Measurements from ENCODE around the gene SPTLC2.

SPTLC2 gene

DNA sequence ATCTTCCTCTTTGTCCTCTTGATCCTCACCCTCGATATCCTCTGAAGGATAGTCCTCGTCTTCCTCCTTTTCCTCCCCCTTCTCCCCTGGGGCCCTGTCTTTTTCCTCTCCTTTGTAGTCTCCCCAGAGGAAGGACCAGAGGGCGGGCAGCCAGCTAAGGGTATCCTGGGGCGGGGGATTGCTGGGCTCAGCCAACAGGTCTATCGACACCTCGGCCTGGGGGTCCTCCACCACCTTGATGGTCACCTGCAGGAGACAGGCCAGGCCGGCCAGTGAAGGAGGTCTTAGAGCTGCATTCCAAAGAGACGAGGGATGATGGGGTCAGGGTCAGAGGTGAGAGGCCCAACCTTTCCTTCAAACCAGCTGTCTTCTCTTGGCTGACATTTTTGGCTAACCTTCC, 134.0 kb downstream of the SPTLC2 start:
- ATAC-seq = no peak
- TF ChIP-seq ZNF8 (CRISPR knock-in tag; IDR thresholded peaks at IDR 0.05) (no peak), OSR1 (CRISPR knock-in tag; IDR thresholded peaks at IDR 0.05) (no peak)

- ATAC-seq = no peak
Observed at GRCh38 chr14:77478796-77479195, 137.6 kb downstream of the SPTLC2 start.

GRCh38 chr14:77478029-77478428, 138.4 kb downstream of the SPTLC2 start:
- no peak for ATAC-seq
- no peak for TF ChIP-seq OSR1 (CRISPR knock-in tag; IDR thresholded peaks at IDR 0.05)
- no peak for TF ChIP-seq ARNTL (CRISPR knock-in tag; IDR thresholded peaks at IDR 0.05; ENCODE audit: borderline replicate concordance, low read depth)
- no peak for TF ChIP-seq ZNF565 (CRISPR knock-in tag; conservative IDR thresholded peaks at IDR 0.05; ENCODE audit: low read depth)
- TF ChIP-seq, protein P1, sequence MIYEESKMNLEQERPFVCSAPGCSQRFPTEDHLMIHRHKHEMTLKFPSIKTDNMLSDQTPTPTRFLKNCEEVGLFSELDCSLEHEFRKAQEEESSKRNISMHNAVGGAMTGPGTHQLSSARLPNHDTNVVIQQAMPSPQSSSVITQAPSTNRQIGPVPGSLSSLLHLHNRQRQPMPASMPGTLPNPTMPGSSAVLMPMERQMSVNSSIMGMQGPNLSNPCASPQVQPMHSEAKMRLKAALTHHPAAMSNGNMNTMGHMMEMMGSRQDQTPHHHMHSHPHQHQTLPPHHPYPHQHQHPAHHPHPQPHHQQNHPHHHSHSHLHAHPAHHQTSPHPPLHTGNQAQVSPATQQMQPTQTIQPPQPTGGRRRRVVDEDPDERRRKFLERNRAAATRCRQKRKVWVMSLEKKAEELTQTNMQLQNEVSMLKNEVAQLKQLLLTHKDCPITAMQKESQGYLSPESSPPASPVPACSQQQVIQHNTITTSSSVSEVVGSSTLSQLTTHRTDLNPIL (CRISPR knock-in tag; IDR thresholded peaks at IDR 0.05; ENCODE audit: low read depth) = no peak
- TF ChIP-seq BACH2 (CRISPR knock-in tag; IDR thresholded peaks at IDR 0.05; ENCODE audit: borderline replicate concordance) = no peak
- TF ChIP-seq, protein P2, sequence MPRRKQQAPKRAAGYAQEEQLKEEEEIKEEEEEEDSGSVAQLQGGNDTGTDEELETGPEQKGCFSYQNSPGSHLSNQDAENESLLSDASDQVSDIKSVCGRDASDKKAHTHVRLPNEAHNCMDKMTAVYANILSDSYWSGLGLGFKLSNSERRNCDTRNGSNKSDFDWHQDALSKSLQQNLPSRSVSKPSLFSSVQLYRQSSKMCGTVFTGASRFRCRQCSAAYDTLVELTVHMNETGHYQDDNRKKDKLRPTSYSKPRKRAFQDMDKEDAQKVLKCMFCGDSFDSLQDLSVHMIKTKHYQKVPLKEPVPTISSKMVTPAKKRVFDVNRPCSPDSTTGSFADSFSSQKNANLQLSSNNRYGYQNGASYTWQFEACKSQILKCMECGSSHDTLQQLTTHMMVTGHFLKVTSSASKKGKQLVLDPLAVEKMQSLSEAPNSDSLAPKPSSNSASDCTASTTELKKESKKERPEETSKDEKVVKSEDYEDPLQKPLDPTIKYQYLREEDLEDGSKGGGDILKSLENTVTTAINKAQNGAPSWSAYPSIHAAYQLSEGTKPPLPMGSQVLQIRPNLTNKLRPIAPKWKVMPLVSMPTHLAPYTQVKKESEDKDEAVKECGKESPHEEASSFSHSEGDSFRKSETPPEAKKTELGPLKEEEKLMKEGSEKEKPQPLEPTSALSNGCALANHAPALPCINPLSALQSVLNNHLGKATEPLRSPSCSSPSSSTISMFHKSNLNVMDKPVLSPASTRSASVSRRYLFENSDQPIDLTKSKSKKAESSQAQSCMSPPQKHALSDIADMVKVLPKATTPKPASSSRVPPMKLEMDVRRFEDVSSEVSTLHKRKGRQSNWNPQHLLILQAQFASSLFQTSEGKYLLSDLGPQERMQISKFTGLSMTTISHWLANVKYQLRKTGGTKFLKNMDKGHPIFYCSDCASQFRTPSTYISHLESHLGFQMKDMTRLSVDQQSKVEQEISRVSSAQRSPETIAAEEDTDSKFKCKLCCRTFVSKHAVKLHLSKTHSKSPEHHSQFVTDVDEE (CRISPR knock-in tag; IDR thresholded peaks at IDR 0.05) = no peak
- TF ChIP-seq TCF4 (CRISPR knock-in tag; IDR thresholded peaks at IDR 0.05; ENCODE audit: borderline replicate concordance) = no peak
- TF ChIP-seq ZFP30 (CRISPR knock-in tag; IDR thresholded peaks at IDR 0.05) = no peak
- no peak for TF ChIP-seq SNAI2 (CRISPR knock-in tag; IDR thresholded peaks at IDR 0.05)
- no peak for TF ChIP-seq RARB (CRISPR knock-in tag; IDR thresholded peaks at IDR 0.05)
- no peak for TF ChIP-seq TOX (CRISPR knock-in tag; IDR thresholded peaks at IDR 0.05; ENCODE audit: borderline replicate concordance)
- no peak for TF ChIP-seq ZFP3 (CRISPR knock-in tag; IDR thresholded peaks at IDR 0.05)
- TF ChIP-seq ZNF8 (CRISPR knock-in tag; IDR thresholded peaks at IDR 0.05) = no peak
- no peak for TF ChIP-seq CSRNP3 (CRISPR knock-in tag; IDR thresholded peaks at IDR 0.05)
- TF ChIP-seq CSDC2 (CRISPR knock-in tag; IDR thresholded peaks at IDR 0.05) = no peak
- TF ChIP-seq, protein P3, sequence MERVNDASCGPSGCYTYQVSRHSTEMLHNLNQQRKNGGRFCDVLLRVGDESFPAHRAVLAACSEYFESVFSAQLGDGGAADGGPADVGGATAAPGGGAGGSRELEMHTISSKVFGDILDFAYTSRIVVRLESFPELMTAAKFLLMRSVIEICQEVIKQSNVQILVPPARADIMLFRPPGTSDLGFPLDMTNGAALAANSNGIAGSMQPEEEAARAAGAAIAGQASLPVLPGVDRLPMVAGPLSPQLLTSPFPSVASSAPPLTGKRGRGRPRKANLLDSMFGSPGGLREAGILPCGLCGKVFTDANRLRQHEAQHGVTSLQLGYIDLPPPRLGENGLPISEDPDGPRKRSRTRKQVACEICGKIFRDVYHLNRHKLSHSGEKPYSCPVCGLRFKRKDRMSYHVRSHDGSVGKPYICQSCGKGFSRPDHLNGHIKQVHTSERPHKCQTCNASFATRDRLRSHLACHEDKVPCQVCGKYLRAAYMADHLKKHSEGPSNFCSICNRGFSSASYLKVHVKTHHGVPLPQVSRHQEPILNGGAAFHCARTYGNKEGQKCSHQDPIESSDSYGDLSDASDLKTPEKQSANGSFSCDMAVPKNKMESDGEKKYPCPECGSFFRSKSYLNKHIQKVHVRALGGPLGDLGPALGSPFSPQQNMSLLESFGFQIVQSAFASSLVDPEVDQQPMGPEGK (CRISPR knock-in tag; IDR thresholded peaks at IDR 0.05; ENCODE audit: borderline replicate concordance) = no peak

More at GRCh38 chr14:77478796-77479195, 137.6 kb downstream of the SPTLC2 start:
- TF ChIP-seq, protein P2 (CRISPR knock-in tag; IDR thresholded peaks at IDR 0.05) = no peak
- TF ChIP-seq, protein P1 (CRISPR knock-in tag; IDR thresholded peaks at IDR 0.05; ENCODE audit: low read depth) = no peak
- TF ChIP-seq ESRRG (CRISPR knock-in tag; IDR thresholded peaks at IDR 0.05) (no peak), ARNTL (CRISPR knock-in tag; IDR thresholded peaks at IDR 0.05; ENCODE audit: borderline replicate concordance, low read depth) (no peak), ISL1 (CRISPR knock-in tag; IDR thresholded peaks at IDR 0.05) (no peak), GLIS3 (CRISPR knock-in tag; IDR thresholded peaks at IDR 0.05) (no peak), ZNF70 (CRISPR knock-in tag; IDR thresholded peaks at IDR 0.05) (no peak), TCF4 (CRISPR knock-in tag; IDR thresholded peaks at IDR 0.05; ENCODE audit: borderline replicate concordance) (no peak), ZNF565 (CRISPR knock-in tag; conservative IDR thresholded peaks at IDR 0.05; ENCODE audit: low read depth) (no peak), PPARA (CRISPR knock-in tag; IDR thresholded peaks at IDR 0.05; ENCODE audit: borderline replicate concordance) (no peak), OSR1 (CRISPR knock-in tag; IDR thresholded peaks at IDR 0.05) (no peak), RARB (CRISPR knock-in tag; IDR thresholded peaks at IDR 0.05) (no peak), CSDC2 (CRISPR knock-in tag; IDR thresholded peaks at IDR 0.05) (no peak), TOX (CRISPR knock-in tag; IDR thresholded peaks at IDR 0.05; ENCODE audit: borderline replicate concordance) (no peak), POU6F1 (CRISPR knock-in tag; IDR thresholded peaks at IDR 0.05; ENCODE audit: borderline replicate concordance, low read depth) (no peak), ZFP3 (CRISPR knock-in tag; IDR thresholded peaks at IDR 0.05) (no peak)
